B cell (primary cell): ENCODE data around the gene REC8. TPM values are rescaled to one million over a fixed set of nuclear protein-coding genes. Genes with fewer than 3 reads are reported as not detected.

Source experiments
- ATAC-seq: fragments of 200-7000 bp; cut with Tn5 transposase; one replicate; pipeline ENCODE4 v1.10.0; 2021; ENCODE audit warnings: low read depth, mild to moderate bottlenecking, moderate number of reproducible peaks, moderate library complexity
- CTCF ChIA-PET: fragments of 350-600 bp; sonication (Branson Sonifier 250); formaldehyde crosslinking; loops from one replicate; lab custom pipeline; 2021; ENCODE audit warnings: antibody characterized with exemption, inconsistent platforms; lab: Charles Lee
- POLR2A ChIA-PET: fragments of 350-600 bp; sonication (Branson Sonifier 250); formaldehyde crosslinking; loops from one replicate; lab custom pipeline; 2021; ENCODE audit warnings: antibody characterized with exemption; lab: Charles Lee
- DNase-seq: peaks from one replicate; pipeline ENCODE4 v3.0.0; 2013
- H2AFZ ChIP-seq: 2 replicates; pipeline ENCODE4 v1.6.1; 2012; ENCODE audit warnings: mild to moderate bottlenecking, low read depth, low read length; ENCODE audit not compliant: insufficient read depth, poor library complexity, severe bottlenecking
- H3K27ac ChIP-seq, 2 donors: 1 replicate in 1 of 2; 2 replicates in 1 of 2; pipeline ENCODE4 v1.5.1; 2012 to 2013; ENCODE audit warnings: low read length in 2 of 2, mild to moderate bottlenecking in 2 of 2, moderate library complexity in 1 of 2
- H3K27me3 ChIP-seq, 4 experiments: fragments of 200-600 bp in 1 of 4; sonication (generic) in 1 of 4; replicated peaks in 1 of 4; 1 replicate in 2 of 4; 2 replicates in 2 of 4; pipeline versions ENCODE4 v1.6.1 to v1.7.0; 2013 to 2016; ENCODE audit warnings: low read length in 3 of 4, mild to moderate bottlenecking in 2 of 4, mixed read lengths in 1 of 4, moderate library complexity in 1 of 4; ENCODE audit not compliant: insufficient read depth in 4 of 4, control insufficient read depth in 3 of 4; ENCODE audit errors: control extremely low read depth in 1 of 4
- H3K36me3 ChIP-seq, 2 experiments: replicated peaks in 1 of 2; 1 replicate in 1 of 2; 2 replicates in 1 of 2; pipeline versions ENCODE4 v1.6.1 to v1.7.1; 2013; ENCODE audit warnings: low read length in 1 of 2; ENCODE audit not compliant: insufficient read depth in 2 of 2, control insufficient read depth in 1 of 2; ENCODE audit errors: control extremely low read depth in 1 of 2, extremely low read depth in 1 of 2
- H3K4me1 ChIP-seq, 2 donors: fragments of 200-600 bp in 1 of 2; sonication (generic) in 1 of 2; 1 replicate in 1 of 2; 2 replicates in 1 of 2; pipeline versions ENCODE4 v1.5.1 to v1.6.1; 2013 to 2017; ENCODE audit warnings: low read length in 2 of 2; ENCODE audit not compliant: control insufficient read depth in 2 of 2, insufficient read depth in 2 of 2
- H3K4me2 ChIP-seq: replicated peaks from 2 replicates; pipeline ENCODE3; 2012; ENCODE audit warnings: mild to moderate bottlenecking, low read depth, low read length; ENCODE audit not compliant: poor library complexity, severe bottlenecking
- H3K4me3 ChIP-seq, 5 experiments: fragments of 200-600 bp in 1 of 5; sonication (generic) in 1 of 5; 1 replicate in 3 of 5; 2 replicates in 2 of 5; pipeline versions ENCODE4 v1.5.1 to v1.7.0; 2011 to 2016; ENCODE audit warnings: low read length in 4 of 5, mild to moderate bottlenecking in 4 of 5, low read depth in 2 of 5, control low read depth in 1 of 5, moderate library complexity in 1 of 5; ENCODE audit not compliant: insufficient read depth in 1 of 5; ENCODE audit errors: control extremely low read depth in 1 of 5, extremely low read depth in 1 of 5
- H3K79me2 ChIP-seq: fragments of 200-600 bp; sonication (generic); one replicate; pipeline ENCODE4 v1.6.0; 2016; ENCODE audit warnings: low read length; ENCODE audit not compliant: control insufficient read depth, insufficient read depth
- H3K9ac ChIP-seq: fragments of 200-600 bp; sonication (generic); 2 replicates; pipeline ENCODE4 v1.6.1; 2017; ENCODE audit warnings: mild to moderate bottlenecking, low read length, moderate library complexity
- H3K9me3 ChIP-seq, 3 donors: one replicate each; pipeline versions ENCODE4 v1.6.1 to v1.7.1; 2013; ENCODE audit warnings: low read length in 2 of 3; ENCODE audit not compliant: control insufficient read depth in 2 of 3, insufficient read depth in 1 of 3; ENCODE audit errors: control extremely low read depth in 1 of 3
- H4K20me1 ChIP-seq: 2 replicates; pipeline ENCODE4 v1.6.0; 2012; ENCODE audit warnings: mild to moderate bottlenecking, low read length; ENCODE audit not compliant: insufficient read depth, control insufficient read depth, poor library complexity, severe bottlenecking
- H3K27ac Mint-ChIP-seq: one replicate; pipeline ENCODE4 v1.8.0; 2021; ENCODE audit warnings: mixed read lengths
- H3K27me3 Mint-ChIP-seq: one replicate; pipeline ENCODE4 v1.8.0; 2021; ENCODE audit warnings: mixed read lengths
- H3K4me1 Mint-ChIP-seq: one replicate; pipeline ENCODE4 v1.8.0; 2021; ENCODE audit warnings: mixed read lengths
- H3K4me3 Mint-ChIP-seq: one replicate; pipeline ENCODE4 v1.8.0; 2021; ENCODE audit warnings: mixed read lengths
- H3K9me3 Mint-ChIP-seq: one replicate; pipeline ENCODE4 v1.8.0; 2022; ENCODE audit warnings: mixed read lengths; ENCODE audit not compliant: insufficient read depth
- EZH2 ChIP-seq: IDR thresholded peaks from 2 replicates; pipeline ENCODE4 v1.6.1; 2012; ENCODE audit warnings: borderline replicate concordance, low read depth, mild to moderate bottlenecking, moderate library complexity, low read length; ENCODE audit not compliant: insufficient read depth, poor library complexity, severe bottlenecking
- WGBS: methylation state at CpG from one replicate; pipeline ENCODE4 v1.1.5; 2013; ENCODE audit warnings: missing lambda C conversion rate; ENCODE audit not compliant: insufficient coverage; 5-methylcytosine and 5-hydroxymethylcytosine counted together
- intact Hi-C: fragments of 100-400 bp; cut with micrococcal nuclease; formaldehyde crosslinking; loops from one replicate; pipeline ENCODE4 v1.10.0; 2022
- polyA minus RNA-seq: library from RNA; depleted of rRNA, polyadenylated mRNA; stranded (reverse); fragments of >200 nt; gene quantifications from 2 replicates; pipeline ENCODE4 v1.2.3, GENCODE V29; 2012
- polyA plus RNA-seq: library from polyadenylated mRNA; depleted of rRNA; stranded (reverse); fragments of >200 nt; gene quantifications from 2 replicates; pipeline ENCODE4 v1.2.3, GENCODE V29; 2012
- total RNA-seq, 2 donors: library from RNA; stranded (reverse); fragments of 120-200 nt in 1 of 2; gene quantifications; 1 replicate in 1 of 2; 2 replicates in 1 of 2; pipeline versions ENCODE4 v1.2.3 to v1.2.4, GENCODE V29; 2013 to 2022
- TF ChIP-seq, protein P1 (sequence below): fragments of 200-600 bp; IDR thresholded peaks from one replicate; pipeline ENCODE4 v1.8.0; 2022; ENCODE audit warnings: antibody characterized with exemption, mild to moderate bottlenecking

REC8 gene, protein sequence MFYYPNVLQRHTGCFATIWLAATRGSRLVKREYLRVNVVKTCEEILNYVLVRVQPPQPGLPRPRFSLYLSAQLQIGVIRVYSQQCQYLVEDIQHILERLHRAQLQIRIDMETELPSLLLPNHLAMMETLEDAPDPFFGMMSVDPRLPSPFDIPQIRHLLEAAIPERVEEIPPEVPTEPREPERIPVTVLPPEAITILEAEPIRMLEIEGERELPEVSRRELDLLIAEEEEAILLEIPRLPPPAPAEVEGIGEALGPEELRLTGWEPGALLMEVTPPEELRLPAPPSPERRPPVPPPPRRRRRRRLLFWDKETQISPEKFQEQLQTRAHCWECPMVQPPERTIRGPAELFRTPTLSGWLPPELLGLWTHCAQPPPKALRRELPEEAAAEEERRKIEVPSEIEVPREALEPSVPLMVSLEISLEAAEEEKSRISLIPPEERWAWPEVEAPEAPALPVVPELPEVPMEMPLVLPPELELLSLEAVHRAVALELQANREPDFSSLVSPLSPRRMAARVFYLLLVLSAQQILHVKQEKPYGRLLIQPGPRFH
- total RNA-seq (48.4 and 62.1 TPM in 2 replicates), polyA plus RNA-seq (34.0 and 39.5 TPM in 2 replicates), polyA minus RNA-seq (11.5 and 22.0 TPM in 2 replicates)
- 6.6 TPM for total RNA-seq (2013)

DNA sequence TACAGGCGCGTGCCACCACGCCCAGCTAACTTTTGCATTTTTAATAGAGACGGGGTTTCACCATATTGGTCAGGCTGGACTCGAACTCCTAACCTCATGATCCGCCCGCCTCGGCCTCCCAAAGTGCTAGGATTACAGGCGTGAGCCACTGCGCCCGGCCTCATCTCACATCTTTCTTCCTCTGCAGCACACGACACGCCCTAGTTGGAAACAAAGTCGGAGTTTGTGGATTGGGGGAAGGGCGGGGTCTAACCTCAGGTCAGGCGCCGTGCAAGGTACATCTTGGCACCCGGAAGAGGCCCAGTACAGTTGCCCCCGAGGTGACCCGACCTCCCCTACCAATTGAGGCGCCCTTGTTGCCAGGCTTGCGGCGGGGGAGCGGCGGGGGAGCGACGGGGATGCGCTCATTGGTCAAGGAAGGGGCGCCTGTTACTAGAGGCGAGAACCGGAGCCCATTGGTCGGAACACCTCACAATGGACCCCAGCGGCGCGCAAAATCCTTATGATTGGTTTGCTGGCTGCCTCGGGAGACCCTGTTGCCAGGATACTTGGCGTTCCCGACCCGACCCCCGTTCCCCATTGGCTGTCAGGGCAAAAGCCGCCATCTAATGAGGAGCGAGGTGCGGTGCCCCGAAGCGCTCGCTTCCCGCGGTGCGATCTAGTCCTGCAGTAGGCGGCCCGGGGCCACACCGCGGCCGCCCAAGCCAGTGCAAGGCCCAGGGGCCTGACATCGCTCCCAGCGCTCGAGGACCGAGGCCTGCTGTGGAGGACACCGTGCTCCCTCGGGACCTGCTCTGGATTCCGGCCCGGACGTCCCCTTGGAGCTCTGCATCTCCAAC lies at the start of gene REC8:
REC8 (plus strand) TSS at position 659 of the 839 bp plus-strand sequence. CDS start 473 bp downstream, outside the sequence.
- Histone ChIP-seq H2AFZ (peak within 1 kb of the TSS; percentile 65), H3K4me1 (peaks cover 11 to 23% of the 10 kb centered on the region in 2 donors), H3K27me3 (no peaks in the 10 kb centered on the region), H3K9me3 (no peaks in the 10 kb centered on the region), H3K4me3 (peak within 1 kb of the TSS; percentile 47 to 72 (median 60)), H3K9ac (peak within 1 kb of the TSS; percentile 70), H3K79me2 (no peaks in the 10 kb centered on the region), H3K36me3 (peaks cover 0 to 18% of the 10 kb centered on the region in 2 experiments), H4K20me1 (peaks cover 7% of the 10 kb centered on the region), H3K27ac (no peak within 1 kb of the TSS), H3K4me2 (peak within 1 kb of the TSS; percentile 92)
- Mint-ChIP-seq H3K4me3 (peak within 1 kb of the TSS; percentile 93), H3K27ac (peak within 1 kb of the TSS; percentile 79), H3K4me1 (peaks cover 20% of the 10 kb centered on the region), H3K9me3 (no peaks in the 10 kb centered on the region), H3K27me3 (no peaks in the 10 kb centered on the region)
- WGBS = 4% methylated on average over 56 of the region's 63 CpGs
- ChIA-PET CTCF (interaction anchor here (0.7 to 3.1 kb wide), 2 partner anchors 11 to 105 kb away, joined by 3 to 22 read pairs; partner anchors contain the start of gene IRF9), POLR2A (interaction anchor here (0.7 to 2.0 kb wide), 7 partner anchors 10 to 63 kb away, joined by 4 to 18 read pairs (median 6); partner anchors contain the start of genes CHMP4A, DCAF11, IPO4 and IRF9)
- TF ChIP-seq, protein P1, sequence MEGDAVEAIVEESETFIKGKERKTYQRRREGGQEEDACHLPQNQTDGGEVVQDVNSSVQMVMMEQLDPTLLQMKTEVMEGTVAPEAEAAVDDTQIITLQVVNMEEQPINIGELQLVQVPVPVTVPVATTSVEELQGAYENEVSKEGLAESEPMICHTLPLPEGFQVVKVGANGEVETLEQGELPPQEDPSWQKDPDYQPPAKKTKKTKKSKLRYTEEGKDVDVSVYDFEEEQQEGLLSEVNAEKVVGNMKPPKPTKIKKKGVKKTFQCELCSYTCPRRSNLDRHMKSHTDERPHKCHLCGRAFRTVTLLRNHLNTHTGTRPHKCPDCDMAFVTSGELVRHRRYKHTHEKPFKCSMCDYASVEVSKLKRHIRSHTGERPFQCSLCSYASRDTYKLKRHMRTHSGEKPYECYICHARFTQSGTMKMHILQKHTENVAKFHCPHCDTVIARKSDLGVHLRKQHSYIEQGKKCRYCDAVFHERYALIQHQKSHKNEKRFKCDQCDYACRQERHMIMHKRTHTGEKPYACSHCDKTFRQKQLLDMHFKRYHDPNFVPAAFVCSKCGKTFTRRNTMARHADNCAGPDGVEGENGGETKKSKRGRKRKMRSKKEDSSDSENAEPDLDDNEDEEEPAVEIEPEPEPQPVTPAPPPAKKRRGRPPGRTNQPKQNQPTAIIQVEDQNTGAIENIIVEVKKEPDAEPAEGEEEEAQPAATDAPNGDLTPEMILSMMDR = no peak
- TF ChIP-seq EZH2 = no peak
- DNase-seq (peak; percentile 89), ATAC-seq (peak; percentile 92)
- intact Hi-C loops = loop anchor here (1.0 kb wide), 4 partner anchors 10 to 56 kb away; partner anchors contain the start of genes IPO4, IRF9 and RNF31
